ENCODE data around the gene TRIO. TPM values are rescaled to one million over a fixed set of nuclear protein-coding genes. Genes with fewer than 3 reads are reported as not detected.

The TRIO gene
- total and polyA plus RNA-seq, 12 donors, result 26.2 to 85.2 (median 61.9) TPM

- Histone ChIP-seq H3K27ac (no peak overlapping the region), H3K9me3 (no peaks in the 10 kb centered on the region), H3K4me1 (peaks cover 8 to 97% (median 59%) of the 10 kb centered on the region in 9 donors), H3K4me3 (no peak overlapping the region), H3K27me3 (no peaks in the 10 kb centered on the region), H3K36me3 (no peaks in the 10 kb centered on the region)
- TF ChIP-seq, protein P1, sequence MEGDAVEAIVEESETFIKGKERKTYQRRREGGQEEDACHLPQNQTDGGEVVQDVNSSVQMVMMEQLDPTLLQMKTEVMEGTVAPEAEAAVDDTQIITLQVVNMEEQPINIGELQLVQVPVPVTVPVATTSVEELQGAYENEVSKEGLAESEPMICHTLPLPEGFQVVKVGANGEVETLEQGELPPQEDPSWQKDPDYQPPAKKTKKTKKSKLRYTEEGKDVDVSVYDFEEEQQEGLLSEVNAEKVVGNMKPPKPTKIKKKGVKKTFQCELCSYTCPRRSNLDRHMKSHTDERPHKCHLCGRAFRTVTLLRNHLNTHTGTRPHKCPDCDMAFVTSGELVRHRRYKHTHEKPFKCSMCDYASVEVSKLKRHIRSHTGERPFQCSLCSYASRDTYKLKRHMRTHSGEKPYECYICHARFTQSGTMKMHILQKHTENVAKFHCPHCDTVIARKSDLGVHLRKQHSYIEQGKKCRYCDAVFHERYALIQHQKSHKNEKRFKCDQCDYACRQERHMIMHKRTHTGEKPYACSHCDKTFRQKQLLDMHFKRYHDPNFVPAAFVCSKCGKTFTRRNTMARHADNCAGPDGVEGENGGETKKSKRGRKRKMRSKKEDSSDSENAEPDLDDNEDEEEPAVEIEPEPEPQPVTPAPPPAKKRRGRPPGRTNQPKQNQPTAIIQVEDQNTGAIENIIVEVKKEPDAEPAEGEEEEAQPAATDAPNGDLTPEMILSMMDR (IDR thresholded peaks at IDR 0.05), result no peak
- ATAC-seq, result no peak
- DNase-seq, result no peak
- 47 to 59% methylated on average over 5 of the region's 5 CpGs for WGBS, 2 donors
- intact Hi-C loops (cut with DNase I), result no loop called here
These were observed 53.9 kb downstream of the TRIO start for GRCh38 chr5:14197056-14197455.

DNA sequence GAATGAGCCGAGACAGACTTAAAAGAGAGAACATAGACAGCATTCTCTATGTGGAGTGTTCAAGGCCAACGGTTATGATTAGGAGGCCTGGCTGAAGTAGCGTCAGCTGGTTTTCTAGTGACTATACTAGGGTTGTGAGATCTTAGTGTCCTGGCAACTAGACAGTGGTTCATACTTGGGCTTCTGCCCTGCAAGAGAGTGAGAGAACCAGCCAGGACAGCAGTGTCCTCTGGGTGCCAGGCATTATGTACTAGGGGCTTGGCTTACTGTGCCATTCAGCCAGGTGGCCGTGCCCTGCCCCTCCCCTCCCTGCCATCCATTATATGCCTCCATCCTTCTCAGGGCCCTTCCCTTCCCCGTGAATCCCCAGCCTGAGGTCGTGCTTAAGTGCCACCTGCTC lies 56.8 kb downstream of the TRIO start:
- Histone ChIP-seq H3K9me3 (no peaks in the 10 kb centered on the region), H3K4me3 (no peak overlapping the region), H3K27ac (peak overlapping the region in 7 of 10 donors; percentile 28 to 77 (median 55)), H3K36me3 (no peaks in the 10 kb centered on the region), H3K27me3 (no peaks in the 10 kb centered on the region), H3K4me1 (peaks cover 8 to 100% (median 75%) of the 10 kb centered on the region in 9 donors)
- TF ChIP-seq, protein P1 (IDR thresholded peaks at IDR 0.05), result no peak
- intact Hi-C loops (cut with DNase I), result loop anchor here in 3 of 10 donors (10.0 kb wide), 2 partner anchors 55 kb away; partner anchors contain the start of gene TRIO (in 2 of the 3)
- 48 to 49% methylated on average over 6 of the region's 6 CpGs for WGBS, 2 donors
- ATAC-seq, result peak; percentile 68 to 97 (median 87)
- peak; percentile 25 to 51 for DNase-seq

- DNase-seq (no peak), ATAC-seq (peak in 2 of 8 donors; percentile 1 to 7)
- Histone ChIP-seq H3K27me3 (no peaks in the 10 kb centered on the region), H3K4me1 (peaks cover 8 to 100% (median 81%) of the 10 kb centered on the region in 9 donors), H3K9me3 (no peaks in the 10 kb centered on the region), H3K27ac (peak overlapping the region in 6 of 10 donors; percentile 35 to 77 (median 56)), H3K4me3 (no peak overlapping the region), H3K36me3 (no peaks in the 10 kb centered on the region)
- TF ChIP-seq, protein P1 (IDR thresholded peaks at IDR 0.05), result no peak
- 88 to 90% methylated on average over 11 of the region's 11 CpGs for WGBS, 2 donors
- intact Hi-C loops (cut with DNase I), result loop anchor here in 3 of 10 donors (10.0 kb wide), 2 partner anchors 54 to 56 kb away; partner anchors contain the start of gene TRIO (in 2 of the 3)
These were observed 57.3 kb downstream of the TRIO start for GRCh38 chr5:14200312-14200990.

- intact Hi-C loops (cut with DNase I), result loop anchor here in 3 of 10 donors (10.0 kb wide), 2 partner anchors 53 to 57 kb away; partner anchors contain the start of gene TRIO (in 2 of the 3)
- no peak for ATAC-seq
- H3K4me3 ChIP-seq, result no peak overlapping the region
- WGBS, 2 donors, result 67 to 70% methylated on average over 5 to 7 of the region's 7 CpGs
- TF ChIP-seq, protein P1 (IDR thresholded peaks at IDR 0.05), result no peak
- H3K36me3 ChIP-seq, result no peaks in the 10 kb centered on the region
- H3K9me3 ChIP-seq, result no peaks in the 10 kb centered on the region
- H3K27ac ChIP-seq, result peak overlapping the region in 3 of 10 donors; percentile 23 to 77 (median 24)
- peaks cover 8 to 98% (median 90%) of the 10 kb centered on the region in 9 donors for H3K4me1 ChIP-seq
- DNase-seq, result no peak
- no peaks in the 10 kb centered on the region for H3K27me3 ChIP-seq
These were observed 58.3 kb downstream of the TRIO start for GRCh38 chr5:14201325-14202045.

Measured in heart right ventricle (tissue), 16 donors.